ENCODE measurements around the gene NTNG2. TPM values are rescaled to one million over a fixed set of nuclear protein-coding genes. Genes with fewer than 3 reads are reported as not detected.

Gene NTNG2
- total RNA-seq, 1 donor from 2014 or later, result 2.5 TPM

GRCh38 chr9:132239999-132240840 is 78.4 kb downstream of the NTNG2 start:
- Mint-ChIP-seq H3K4me3 (ENCODE audit: unreplicated experiment) (no peak overlapping the region), H3K27ac (ENCODE audit: unreplicated experiment) (no peak overlapping the region), H3K9me3 (ENCODE audit: unreplicated experiment) (no peaks in the 10 kb centered on the region), H3K27me3 (ENCODE audit: low read depth, unreplicated experiment) (peaks cover 60% of the 10 kb centered on the region), H3K4me1 (ENCODE audit: low read depth, unreplicated experiment) (peaks cover 1% of the 10 kb centered on the region), H3K36me3 (ENCODE audit: low read depth, unreplicated experiment) (no peaks in the 10 kb centered on the region)
- H3K79me2 ChIP-seq (ENCODE audit: insufficient read depth, low read length), result no peaks in the 10 kb centered on the region
- H3K4me1 ChIP-seq (ENCODE audit: insufficient read depth, low read length), result peaks cover 11% of the 10 kb centered on the region
- DNase-seq (ENCODE audit: low read depth) (no peak), FAIRE-seq (no peak)
- peak overlapping the region; percentile 47 for H2AFZ ChIP-seq (ENCODE audit: low read depth, low read length)
- H4K20me1 ChIP-seq (ENCODE audit: insufficient read depth, low read length), result peaks cover 4% of the 10 kb centered on the region
- peak overlapping the region; percentile 95 for H3K4me2 ChIP-seq (ENCODE audit: low read length)
- H3K4me3 ChIP-seq (ENCODE audit: insufficient read depth, low read depth, low read length), result no peak overlapping the region
- no peaks in the 10 kb centered on the region for H3K36me3 ChIP-seq (ENCODE audit: insufficient read depth, low read length)
- H3K27ac ChIP-seq (ENCODE audit: low read depth, low read length), result no peak overlapping the region
- H3K9me3 ChIP-seq (ENCODE audit: insufficient read depth, low read depth, low read length), result no peaks in the 10 kb centered on the region
- peaks cover 21% of the 10 kb centered on the region for H3K27me3 ChIP-seq (ENCODE audit: insufficient read depth, low read length)
- H3K9ac ChIP-seq (ENCODE audit: low read length), result no peak overlapping the region
- TF ChIP-seq EZH2 (IDR thresholded peaks at IDR 0.05; ENCODE audit: insufficient read depth, low read length) (peak; percentile 11), CTCF (IDR thresholded peaks at IDR 0.05; ENCODE audit: insufficient read depth, low read depth, low read length) (no peak)

GRCh38 chr9:132240841-132241482 is 79.1 kb downstream of the NTNG2 start:
- Mint-ChIP-seq H3K9me3 (ENCODE audit: unreplicated experiment) (no peaks in the 10 kb centered on the region), H3K4me3 (ENCODE audit: unreplicated experiment) (peak overlapping the region; percentile 84), H3K27ac (ENCODE audit: unreplicated experiment) (peak overlapping the region; percentile 83), H3K36me3 (ENCODE audit: low read depth, unreplicated experiment) (no peaks in the 10 kb centered on the region), H3K27me3 (ENCODE audit: low read depth, unreplicated experiment) (peaks cover 55% of the 10 kb centered on the region), H3K4me1 (ENCODE audit: low read depth, unreplicated experiment) (peaks cover 1% of the 10 kb centered on the region)
- peak overlapping the region; percentile 95 for H3K4me2 ChIP-seq (ENCODE audit: low read length)
- DNase-seq (ENCODE audit: low read depth), result peak; percentile 58
- FAIRE-seq, result no peak
- no peak overlapping the region for H3K9ac ChIP-seq (ENCODE audit: low read length)
- peaks cover 11% of the 10 kb centered on the region for H3K4me1 ChIP-seq (ENCODE audit: insufficient read depth, low read length)
- H3K79me2 ChIP-seq (ENCODE audit: insufficient read depth, low read length), result no peaks in the 10 kb centered on the region
- H2AFZ ChIP-seq (ENCODE audit: low read depth, low read length), result peak overlapping the region; percentile 80
- H3K27ac ChIP-seq (ENCODE audit: low read depth, low read length), result no peak overlapping the region
- H3K27me3 ChIP-seq (ENCODE audit: insufficient read depth, low read length), result peaks cover 25% of the 10 kb centered on the region
- no peaks in the 10 kb centered on the region for H3K9me3 ChIP-seq (ENCODE audit: insufficient read depth, low read depth, low read length)
- no peaks in the 10 kb centered on the region for H3K36me3 ChIP-seq (ENCODE audit: insufficient read depth, low read length)
- peak overlapping the region; percentile 58 for H3K4me3 ChIP-seq (ENCODE audit: insufficient read depth, low read depth, low read length)
- H4K20me1 ChIP-seq (ENCODE audit: insufficient read depth, low read length), result peaks cover 4% of the 10 kb centered on the region
- TF ChIP-seq EZH2 (IDR thresholded peaks at IDR 0.05; ENCODE audit: insufficient read depth, low read length), result no peak
- no peak for TF ChIP-seq CTCF (IDR thresholded peaks at IDR 0.05; ENCODE audit: insufficient read depth, low read depth, low read length)
